Stimulated activated CD8-positive, alpha-beta memory T cell treated with anti-CD3 and anti-CD28 coated beads, Interleukin-4, amount 100 ng/mL, for 48 hours (primary cell): ENCODE results near the gene C1orf21.

Experiments
- DNase-seq: peaks from one replicate; pipeline ENCODE4 v3.0.0-alpha.2; 2020

Gene C1orf21

GRCh38 chr1:184563308-184563707, 176.5 kb downstream of the C1orf21 start:
- no peak for DNase-seq

DNA sequence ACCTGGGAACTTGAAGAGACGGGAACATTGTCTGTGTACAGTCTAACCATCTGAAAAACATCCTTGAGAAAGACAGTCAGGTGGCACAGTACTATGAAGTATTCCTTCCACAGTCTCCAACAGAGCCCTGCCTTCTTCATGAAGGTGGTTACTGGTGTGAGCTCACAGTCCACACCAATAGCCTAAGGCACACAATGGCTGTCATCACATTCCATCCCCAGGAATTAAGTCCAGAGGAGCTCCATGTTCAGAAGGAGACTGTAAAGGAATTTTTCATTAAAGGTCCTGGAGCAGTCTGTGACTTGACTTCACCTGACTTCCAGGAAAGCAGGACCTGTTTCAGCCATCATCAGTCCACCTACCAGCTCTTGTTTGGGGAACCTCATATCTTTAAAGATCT, 180.2 kb downstream of the C1orf21 start:
- no peak for DNase-seq

- DNase-seq: no peak
Measured at GRCh38 chr1:184567637-184568036, 180.8 kb downstream of the C1orf21 start.

- no peak for DNase-seq
Measured at GRCh38 chr1:184568148-184568547, 181.3 kb downstream of the C1orf21 start.

DNA sequence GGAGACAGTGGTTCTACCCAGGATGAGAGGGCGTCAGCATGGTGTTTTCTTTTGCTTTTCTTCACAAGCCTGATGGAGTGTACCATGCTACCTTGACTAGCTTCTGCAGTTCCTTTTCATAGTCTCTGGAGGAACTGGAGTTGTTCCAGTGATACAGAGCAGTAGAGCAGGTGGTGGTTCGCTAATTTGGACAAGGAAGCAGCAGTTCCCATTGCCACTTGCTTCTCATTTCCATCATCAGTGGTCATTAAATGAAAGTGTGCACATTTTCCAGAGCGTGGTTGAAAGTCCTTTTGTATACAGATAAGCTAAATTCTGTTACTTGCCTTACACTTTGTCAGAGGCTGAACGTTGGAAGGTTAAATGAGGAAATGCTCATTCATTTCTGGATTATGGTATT, 182.3 kb downstream of the C1orf21 start:
- no peak for DNase-seq

GRCh38 chr1:184574588-184574987, 187.8 kb downstream of the C1orf21 start:
- no peak for DNase-seq

GRCh38 chr1:184576822-184577221, 190.0 kb downstream of the C1orf21 start:
- DNase-seq: no peak

DNA sequence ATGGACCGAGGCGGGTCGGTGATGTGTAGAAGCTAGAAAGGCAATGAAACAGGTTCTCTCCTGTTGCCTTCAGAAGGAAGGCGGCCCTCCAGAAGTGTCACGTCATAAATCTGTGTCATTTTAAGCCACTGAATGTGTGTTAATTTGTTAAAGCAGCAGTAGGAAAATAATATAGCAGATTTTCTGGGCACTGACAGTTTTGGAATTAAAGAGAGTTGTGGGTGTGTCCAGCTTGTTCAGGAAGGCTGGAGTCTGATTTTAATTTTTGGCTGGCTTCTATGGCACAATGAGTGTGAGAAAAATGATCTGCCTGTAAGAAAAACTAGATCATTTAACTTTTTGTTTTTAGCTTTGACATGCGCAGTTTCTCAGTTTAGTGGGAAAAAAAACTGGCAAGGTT, 190.5 kb downstream of the C1orf21 start:
- no peak for DNase-seq

DNA sequence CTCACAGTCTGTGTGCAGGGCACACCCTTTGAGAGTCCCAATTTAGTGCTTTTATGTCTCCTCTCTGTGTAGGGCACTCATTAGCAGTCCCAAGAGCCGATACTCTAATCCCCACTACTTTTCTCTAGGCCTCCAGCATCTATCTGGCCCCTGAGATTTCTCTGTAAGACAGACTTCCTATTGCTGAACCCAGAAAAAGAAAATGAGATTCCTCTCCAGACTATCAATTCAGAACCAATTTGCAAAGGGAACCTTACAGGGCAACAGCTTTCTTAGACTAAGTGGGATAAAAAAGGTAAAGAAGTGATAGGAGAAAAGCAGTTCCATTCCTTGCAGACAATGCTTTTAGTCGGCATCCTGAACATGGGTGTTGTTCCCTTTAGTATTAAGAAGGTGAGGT, 195.6 kb downstream of the C1orf21 start:
- DNase-seq: no peak

GRCh38 chr1:184583849-184584248, 197.0 kb downstream of the C1orf21 start:
- no peak for DNase-seq

DNA sequence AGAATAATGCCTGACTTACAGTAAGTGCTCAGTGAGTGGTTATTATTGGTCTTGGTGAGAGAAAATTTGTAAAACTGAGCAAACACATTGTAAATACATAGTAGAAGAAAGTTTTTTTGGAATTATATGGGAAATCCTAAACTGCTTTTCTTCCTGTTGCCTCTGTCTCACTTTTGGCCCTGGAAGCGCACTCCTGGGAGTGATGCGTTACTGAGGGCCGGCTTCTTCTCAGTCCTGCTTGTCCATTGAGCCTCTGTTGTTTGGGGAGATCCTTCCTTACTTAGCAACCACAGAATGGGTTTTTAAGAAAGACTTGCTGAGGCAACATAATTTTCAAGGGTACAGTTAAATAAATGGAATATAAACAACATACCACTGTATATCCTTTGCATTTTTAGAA, 201.9 kb downstream of the C1orf21 start:
- DNase-seq: no peak

DNA sequence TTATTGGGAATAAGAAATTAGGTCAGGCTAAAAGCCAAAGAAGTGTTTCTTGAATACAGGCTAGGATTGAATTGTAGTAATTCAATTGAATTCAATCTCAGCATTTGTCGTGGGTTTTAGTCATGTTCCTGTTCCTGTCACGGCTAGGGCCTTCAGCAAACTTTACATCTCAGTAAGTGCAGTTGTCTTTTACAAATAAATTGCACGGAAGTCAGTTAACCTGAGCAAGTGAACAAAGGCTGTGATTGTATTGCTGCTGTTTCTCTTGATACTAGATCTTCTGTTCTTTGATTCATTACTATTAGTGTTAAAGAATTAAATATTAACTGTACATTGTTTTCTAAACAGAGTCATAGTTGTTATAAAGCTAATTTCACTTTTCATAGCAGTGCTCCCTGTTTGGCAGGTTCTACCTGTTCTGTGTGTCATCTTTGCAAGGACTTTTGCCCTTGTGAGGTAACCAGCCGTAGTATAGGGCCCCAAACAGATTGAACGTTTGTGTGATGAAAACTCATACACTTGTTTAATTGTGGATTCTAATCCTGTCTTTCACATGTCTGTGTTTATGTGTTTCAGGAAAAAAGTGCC, 203.4 kb downstream of the C1orf21 start:
- DNase-seq: no peak

GRCh38 chr1:184593597-184593996, 206.8 kb downstream of the C1orf21 start:
- DNase-seq: no peak

GRCh38 chr1:184595596-184595995, 208.8 kb downstream of the C1orf21 start:
- DNase-seq: no peak

GRCh38 chr1:184596950-184597645, 210.3 kb downstream of the C1orf21 start:
- no peak for DNase-seq

- DNase-seq: no peak
Measured at GRCh38 chr1:184597650-184598357, 211.0 kb downstream of the C1orf21 start.

DNA sequence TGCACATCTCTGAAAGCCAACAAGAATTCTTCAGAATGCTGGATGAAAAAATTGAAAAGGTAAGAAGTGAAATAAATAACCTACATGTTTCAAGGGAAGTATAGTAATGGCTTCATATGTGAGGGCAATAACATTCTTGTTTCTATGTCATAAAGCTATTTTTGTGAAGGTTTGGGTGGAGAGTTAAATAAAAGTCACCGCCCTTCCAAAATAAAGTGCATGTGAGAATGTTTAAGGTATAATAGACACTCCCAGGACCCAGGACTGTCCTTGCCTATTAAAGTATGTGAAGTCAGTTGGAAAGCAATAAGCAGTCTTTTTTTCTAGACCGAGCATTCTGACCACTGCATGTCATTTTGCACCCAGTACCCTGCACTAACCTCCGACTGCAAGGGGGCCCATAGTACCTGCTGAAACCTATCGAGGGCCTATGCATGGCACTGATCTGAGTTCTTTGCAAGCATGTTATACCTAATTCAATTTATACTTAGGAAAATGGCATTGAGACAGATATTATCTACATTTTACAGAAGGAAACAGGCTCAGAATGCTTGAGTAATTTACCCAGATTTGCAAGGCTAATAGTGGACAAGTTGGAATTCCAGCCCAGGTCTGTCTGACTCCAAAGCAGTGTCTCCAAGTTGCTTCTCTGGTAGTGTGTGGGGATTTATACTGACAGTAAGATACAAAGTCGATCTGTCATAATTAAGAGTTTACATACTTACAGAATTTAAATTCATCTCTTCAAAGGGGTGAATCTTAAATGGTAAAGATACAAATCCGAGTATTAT, 211.8 kb downstream of the C1orf21 start:
- DNase-seq: no peak

GRCh38 chr1:184604152-184604900, 217.5 kb downstream of the C1orf21 start:
- DNase-seq: no peak

- DNase-seq: no peak
Measured at GRCh38 chr1:184605941-184606340, 219.1 kb downstream of the C1orf21 start.

- no peak for DNase-seq
Measured at GRCh38 chr1:184606786-184607185, 220.0 kb downstream of the C1orf21 start.

- DNase-seq: no peak
Measured at GRCh38 chr1:184608581-184608980, 221.8 kb downstream of the C1orf21 start.

DNA sequence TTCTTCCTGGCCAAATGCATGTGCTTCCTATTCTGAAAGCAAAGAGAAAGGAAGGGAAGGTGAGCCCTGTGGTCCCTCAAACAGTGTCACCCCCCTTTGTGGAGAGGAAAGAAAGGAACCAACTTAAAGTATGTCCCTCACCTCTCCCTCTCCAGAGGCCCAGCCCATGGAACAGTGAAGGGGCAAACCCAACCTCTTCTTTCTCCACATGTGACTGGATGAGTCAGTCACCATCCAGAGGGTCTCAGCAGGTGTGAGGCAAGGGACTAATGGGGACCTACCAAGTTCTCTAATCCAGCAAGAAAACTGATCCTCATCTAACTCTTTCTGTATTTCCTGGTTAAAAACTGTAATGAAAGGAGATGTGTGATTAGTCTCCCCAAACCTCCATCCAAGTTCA, 222.2 kb downstream of the C1orf21 start:
- DNase-seq: no peak
